Activated CD8-positive, alpha-beta T cell treated with anti-CD3 and anti-CD28 coated beads for 36 hours (primary cell): ENCODE measurements around the gene TAPT1. TPM values are rescaled to one million over a fixed set of nuclear protein-coding genes. Genes with fewer than 3 reads are reported as not detected.

Experiments used
- ATAC-seq: fragments of 200-7000 bp; cut with Tn5 transposase; one replicate; pipeline ENCODE4 v1.10.0; 2021; ENCODE audit warnings: mild to moderate bottlenecking, moderate library complexity
- CTCF ChIA-PET: fragments of 350-600 bp; sonication (Branson Sonifier 250); formaldehyde crosslinking; loops from one replicate; lab custom pipeline; 2021; ENCODE audit warnings: antibody characterized with exemption; lab: Charles Lee
- POLR2A ChIA-PET: fragments of 350-600 bp; sonication (Branson Sonifier 250); formaldehyde crosslinking; loops from one replicate; lab custom pipeline; 2021; ENCODE audit warnings: antibody characterized with exemption; lab: Charles Lee
- DNase-seq: peaks from one replicate; pipeline ENCODE4 v3.0.0-alpha.2; 2020
- H3K27ac Mint-ChIP-seq: one replicate; pipeline ENCODE4 v1.8.0; 2021; ENCODE audit warnings: mild to moderate bottlenecking, mixed read lengths
- H3K27me3 Mint-ChIP-seq: one replicate; pipeline ENCODE4 v1.8.0; 2021; ENCODE audit warnings: mixed read lengths
- H3K36me3 Mint-ChIP-seq: one replicate; pipeline ENCODE4 v1.8.0; 2021; ENCODE audit warnings: low read depth, mixed read lengths
- H3K4me1 Mint-ChIP-seq: one replicate; pipeline ENCODE4 v1.8.0; 2021; ENCODE audit warnings: low read depth, mixed read lengths
- H3K4me3 Mint-ChIP-seq: one replicate; pipeline ENCODE4 v1.8.0; 2021; ENCODE audit warnings: mild to moderate bottlenecking, moderate library complexity, mixed read lengths
- H3K9me3 Mint-ChIP-seq: one replicate; pipeline ENCODE4 v1.8.0; 2021; ENCODE audit warnings: mixed read lengths
- intact Hi-C: fragments of 100-400 bp; cut with micrococcal nuclease; formaldehyde crosslinking; loops from one replicate; pipeline ENCODE4 v1.10.0; 2022
- total RNA-seq, 2 experiments: library from RNA; stranded (reverse); gene quantifications; one replicate each; pipeline ENCODE4 v1.2.3, GENCODE V29; 2021
- TF ChIP-seq, protein P1 (sequence below): fragments of 200-600 bp; IDR thresholded peaks from one replicate; pipeline ENCODE4 v1.8.0; 2022; ENCODE audit warnings: antibody characterized with exemption, mild to moderate bottlenecking

The TAPT1 gene
- total RNA-seq, 2 experiments from 2014 or later, result 34.2 to 35.5 TPM

DNA sequence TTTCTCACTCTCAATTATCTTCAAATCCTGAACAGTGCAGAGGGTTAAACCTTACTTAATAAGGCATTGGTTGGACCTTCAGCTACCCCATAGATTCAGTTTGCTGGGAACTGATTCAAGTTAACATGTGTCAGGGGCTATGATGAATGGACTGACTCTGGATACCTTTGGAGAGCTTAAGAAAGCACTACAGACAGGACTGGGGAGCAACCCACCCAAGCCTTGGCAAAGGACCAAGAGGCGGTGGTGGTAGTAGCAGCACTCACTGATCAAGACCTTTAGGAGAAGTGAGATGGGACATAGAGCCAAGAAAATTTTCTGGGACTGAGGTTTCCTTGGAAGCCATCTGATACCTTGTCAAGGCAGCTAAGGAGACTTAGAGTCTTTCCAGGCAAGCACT, 43.0 kb upstream of the TAPT1 start:
- H3K36me3 Mint-ChIP-seq, result no peaks in the 10 kb centered on the region
- POLR2A ChIA-PET, result no interaction called here
- H3K4me1 Mint-ChIP-seq, result peaks cover 6% of the 10 kb centered on the region
- H3K4me3 Mint-ChIP-seq, result no peak overlapping the region
- TF ChIP-seq, protein P1, sequence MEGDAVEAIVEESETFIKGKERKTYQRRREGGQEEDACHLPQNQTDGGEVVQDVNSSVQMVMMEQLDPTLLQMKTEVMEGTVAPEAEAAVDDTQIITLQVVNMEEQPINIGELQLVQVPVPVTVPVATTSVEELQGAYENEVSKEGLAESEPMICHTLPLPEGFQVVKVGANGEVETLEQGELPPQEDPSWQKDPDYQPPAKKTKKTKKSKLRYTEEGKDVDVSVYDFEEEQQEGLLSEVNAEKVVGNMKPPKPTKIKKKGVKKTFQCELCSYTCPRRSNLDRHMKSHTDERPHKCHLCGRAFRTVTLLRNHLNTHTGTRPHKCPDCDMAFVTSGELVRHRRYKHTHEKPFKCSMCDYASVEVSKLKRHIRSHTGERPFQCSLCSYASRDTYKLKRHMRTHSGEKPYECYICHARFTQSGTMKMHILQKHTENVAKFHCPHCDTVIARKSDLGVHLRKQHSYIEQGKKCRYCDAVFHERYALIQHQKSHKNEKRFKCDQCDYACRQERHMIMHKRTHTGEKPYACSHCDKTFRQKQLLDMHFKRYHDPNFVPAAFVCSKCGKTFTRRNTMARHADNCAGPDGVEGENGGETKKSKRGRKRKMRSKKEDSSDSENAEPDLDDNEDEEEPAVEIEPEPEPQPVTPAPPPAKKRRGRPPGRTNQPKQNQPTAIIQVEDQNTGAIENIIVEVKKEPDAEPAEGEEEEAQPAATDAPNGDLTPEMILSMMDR, result no peak
- intact Hi-C loops, result loop anchor here (10.0 kb wide), 1 partner anchor 64 kb away; no protein-coding TSS in a partner anchor
- ATAC-seq (no peak), DNase-seq (no peak)
- CTCF ChIA-PET, result interaction anchor here (1.5 to 2.5 kb wide), 2 partner anchors 19 to 267 kb away, joined by 3 to 6 read pairs; no protein-coding TSS in a partner anchor
- H3K9me3 Mint-ChIP-seq, result no peaks in the 10 kb centered on the region
- H3K27ac Mint-ChIP-seq, result no peak overlapping the region
- no peaks in the 10 kb centered on the region for H3K27me3 Mint-ChIP-seq

DNA sequence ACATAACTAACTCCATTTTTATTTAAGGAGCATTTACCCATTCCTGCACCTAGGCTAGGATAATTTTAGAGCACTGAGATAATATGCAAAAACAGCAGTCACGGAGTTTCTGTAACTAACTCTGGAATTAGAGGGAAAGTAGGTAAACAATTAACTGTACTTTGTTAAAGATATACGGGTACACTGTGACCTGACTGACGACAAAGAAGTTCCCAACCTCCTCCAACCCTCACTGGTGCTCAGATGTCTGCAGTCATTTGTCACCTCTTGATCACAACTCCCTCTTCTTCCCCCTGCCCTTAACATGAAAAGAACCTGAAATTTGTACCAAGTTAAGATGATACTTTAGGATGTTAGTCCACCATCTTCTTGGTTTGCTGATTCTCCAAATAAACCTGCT, 42.0 kb upstream of the TAPT1 start:
- Mint-ChIP-seq H3K4me1 (peaks cover 6% of the 10 kb centered on the region), H3K27ac (no peak overlapping the region), H3K27me3 (no peaks in the 10 kb centered on the region), H3K4me3 (no peak overlapping the region), H3K9me3 (no peaks in the 10 kb centered on the region), H3K36me3 (no peaks in the 10 kb centered on the region)
- DNase-seq (no peak), ATAC-seq (no peak)
- ChIA-PET CTCF (interaction anchor here (2.5 to 6.2 kb wide), 2 partner anchors 62 to 266 kb away, joined by 6 to 39 read pairs; no protein-coding TSS in a partner anchor), POLR2A (no interaction called here)
- intact Hi-C loops, result loop anchor here (10.0 kb wide), 1 partner anchor 63 kb away; no protein-coding TSS in a partner anchor
- TF ChIP-seq, protein P1, result no peak

DNA sequence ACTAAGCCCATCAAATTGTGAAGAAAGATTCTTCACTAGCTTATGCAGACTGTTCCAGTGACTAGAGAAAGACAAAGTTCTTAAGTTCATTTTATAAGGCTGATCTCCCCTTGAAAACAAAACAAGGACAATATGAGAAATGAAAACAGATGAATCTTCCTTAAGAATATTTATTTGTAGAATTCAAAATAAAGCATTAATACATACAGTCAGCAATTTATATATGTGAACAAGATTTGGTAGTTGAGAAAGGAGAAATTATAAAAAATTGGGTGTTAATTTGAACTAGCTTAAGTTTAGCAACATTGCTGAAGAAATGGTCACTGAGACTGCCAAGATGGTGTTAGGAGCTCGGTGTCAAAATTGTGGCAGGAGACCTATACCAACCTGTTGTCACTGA, 41.4 kb upstream of the TAPT1 start:
- POLR2A ChIA-PET, result no interaction called here

DNA sequence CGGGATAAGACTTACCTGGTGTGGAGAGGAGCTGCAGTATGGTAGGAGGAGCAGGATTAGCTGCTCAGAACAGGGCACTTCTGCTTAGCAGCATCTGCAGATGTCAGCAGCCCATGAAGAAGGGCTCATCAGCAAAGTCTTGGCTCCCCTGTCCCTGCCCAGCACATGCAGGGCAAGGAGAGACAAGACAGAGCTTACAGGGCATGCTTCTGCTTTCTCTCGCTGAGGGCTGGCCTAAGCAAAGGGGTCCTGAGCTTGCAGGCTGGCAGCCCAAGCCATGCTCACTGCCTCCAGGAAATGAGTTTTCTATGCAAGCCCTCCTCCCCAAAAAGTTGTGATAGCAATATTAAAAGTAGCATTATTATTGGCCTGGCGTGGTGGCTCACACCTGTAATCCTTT, 39.5 kb upstream of the TAPT1 start:
- ChIA-PET POLR2A (no interaction called here), CTCF (interaction anchor here (0.7 to 6.2 kb wide), 15 partner anchors 16 to 646 kb away, joined by 3 to 50 read pairs (median 7); partner anchors contain the start of gene PROM1)
- TF ChIP-seq, protein P1, result no peak
- no peak overlapping the region for H3K4me3 Mint-ChIP-seq
- H3K36me3 Mint-ChIP-seq, result peaks cover 2% of the 10 kb centered on the region
- DNase-seq, result no peak
- no peak for ATAC-seq
- intact Hi-C loops, result loop anchor here (10.0 kb wide), 1 partner anchor 61 kb away; no protein-coding TSS in a partner anchor
- peaks cover 1% of the 10 kb centered on the region for H3K9me3 Mint-ChIP-seq
- H3K27ac Mint-ChIP-seq, result no peak overlapping the region
- no peaks in the 10 kb centered on the region for H3K27me3 Mint-ChIP-seq
- H3K4me1 Mint-ChIP-seq, result peaks cover 20% of the 10 kb centered on the region

More for the DNA sequence above, 41.4 kb upstream of the TAPT1 start:
- H3K4me3 Mint-ChIP-seq, result no peak overlapping the region
- no peak overlapping the region for H3K27ac Mint-ChIP-seq
- DNase-seq (no peak), ATAC-seq (no peak)
- H3K4me1 Mint-ChIP-seq, result peaks cover 6% of the 10 kb centered on the region
- intact Hi-C loops, result loop anchor here (10.0 kb wide), 1 partner anchor 63 kb away; no protein-coding TSS in a partner anchor
- CTCF ChIA-PET, result interaction anchor here (1.0 to 6.2 kb wide), 4 partner anchors 10 to 266 kb away, joined by 3 to 39 read pairs (median 4); no protein-coding TSS in a partner anchor
- no peaks in the 10 kb centered on the region for H3K36me3 Mint-ChIP-seq
- H3K9me3 Mint-ChIP-seq, result no peaks in the 10 kb centered on the region
- TF ChIP-seq, protein P1, result no peak
- H3K27me3 Mint-ChIP-seq, result no peaks in the 10 kb centered on the region

DNA sequence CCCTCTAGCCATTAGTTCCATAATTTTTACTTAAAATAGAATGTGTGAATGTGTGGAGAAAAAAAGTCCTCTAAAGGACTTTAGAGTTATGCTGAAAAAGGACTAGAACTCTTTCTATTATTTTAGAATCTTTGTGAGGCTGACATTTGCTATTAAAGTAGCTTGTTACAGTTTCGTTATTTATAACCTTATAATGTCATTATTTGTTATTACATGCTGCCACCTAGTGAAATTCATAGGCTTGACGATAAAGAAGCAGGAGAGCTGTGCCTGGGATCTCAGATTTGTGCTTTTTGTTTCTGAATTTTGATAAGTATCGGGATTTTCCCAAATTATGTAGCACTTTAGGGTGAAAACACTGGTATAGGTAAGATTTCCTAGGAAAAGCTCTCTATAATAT, 38.5 kb upstream of the TAPT1 start:
- DNase-seq (peak; percentile 10), ATAC-seq (peak; percentile 58)
- Mint-ChIP-seq H3K4me1 (peaks cover 22% of the 10 kb centered on the region), H3K4me3 (no peak overlapping the region), H3K36me3 (peaks cover 5% of the 10 kb centered on the region), H3K27ac (no peak overlapping the region), H3K9me3 (peaks cover 1% of the 10 kb centered on the region), H3K27me3 (no peaks in the 10 kb centered on the region)
- TF ChIP-seq, protein P1, result peak; percentile 58
- ChIA-PET POLR2A (interaction anchor here (0.6 kb wide), 1 partner anchor 342 kb away, joined by 3 read pairs; no protein-coding TSS in a partner anchor), CTCF (interaction anchor here (0.7 to 6.2 kb wide), 43 partner anchors 9 to 459 kb away, joined by 3 to 50 read pairs (median 4); partner anchors contain the start of genes PROM1 and TAPT1)
- intact Hi-C loops, result loop anchor here (1.0 to 10.0 kb wide), 2 partner anchors 60 to 238 kb away; no protein-coding TSS in a partner anchor
